Smooth muscle cell (in vitro differentiated cells): ENCODE data around the gene DDX27. TPM values are rescaled to one million over a fixed set of nuclear protein-coding genes. Genes with fewer than 3 reads are reported as not detected.

Experiments used
- DNase-seq: peaks from one replicate; lab custom pipeline; 2025; ENCODE audit not compliant: unreplicated experiment; lab: John Stamatoyannopoulos, UW
- H2AFZ ChIP-seq: fragments of 200-600 bp; sonication (generic); 2 replicates; pipeline ENCODE4 v1.6.0; 2016; ENCODE audit warnings: antibody characterized with exemption, low read depth, mild to moderate bottlenecking
- H3F3A ChIP-seq: fragments of 200-600 bp; sonication (generic); 2 replicates; pipeline ENCODE4 v1.6.0; 2017; ENCODE audit warnings: antibody characterized with exemption, low read depth
- H3K27ac ChIP-seq: fragments of 200-600 bp; sonication (generic); 2 replicates; pipeline ENCODE4 v1.5.1; 2016; ENCODE audit warnings: low read depth, mild to moderate bottlenecking
- H3K27me3 ChIP-seq: fragments of 200-600 bp; sonication (generic); 2 replicates; pipeline ENCODE4 v1.6.1; 2016; ENCODE audit warnings: low read depth, mild to moderate bottlenecking
- H3K36me3 ChIP-seq: fragments of 200-600 bp; sonication (generic); 2 replicates; pipeline ENCODE4 v1.5.1; 2016; ENCODE audit warnings: low read depth
- H3K4me1 ChIP-seq: fragments of 200-600 bp; sonication (generic); 2 replicates; pipeline ENCODE4 v1.5.1; 2016; ENCODE audit warnings: low read depth
- H3K4me2 ChIP-seq: fragments of 200-600 bp; sonication (generic); 2 replicates; pipeline ENCODE4 v1.6.0; 2016; ENCODE audit warnings: mild to moderate bottlenecking
- H3K4me3 ChIP-seq: fragments of 200-600 bp; sonication (generic); 2 replicates; pipeline ENCODE4 v1.5.1; 2016; ENCODE audit warnings: mild to moderate bottlenecking
- H3K79me2 ChIP-seq: fragments of 200-600 bp; sonication (generic); 2 replicates; pipeline ENCODE4 v1.6.0; 2016; ENCODE audit warnings: low read depth, mild to moderate bottlenecking
- H3K9ac ChIP-seq: fragments of 200-600 bp; sonication (generic); 2 replicates; pipeline ENCODE4 v1.6.0; 2016; ENCODE audit warnings: low read depth
- H3K9me3 ChIP-seq: fragments of 200-600 bp; sonication (generic); replicated peaks from 2 replicates; pipeline ENCODE4 v1.5.1; 2016; ENCODE audit warnings: low read depth
- H4K20me1 ChIP-seq: fragments of 200-600 bp; sonication (generic); 2 replicates; pipeline ENCODE4 v1.6.0; 2016; ENCODE audit warnings: low read depth
- whole genome bisulfite sequencing: methylation state at CpG from one replicate; pipeline ENCODE4 v1.1.7; 2016; ENCODE audit warnings: low lambda C conversion rate; 5-methylcytosine and 5-hydroxymethylcytosine counted together
- polyA plus RNA-seq: library from polyadenylated mRNA; unstranded; fragments of >200 nt; fragmentation: Nextera tagmentation; extraction: Ambion mirVana; gene quantifications from 2 replicates; pipeline ENCODE4 v1.2.1, GENCODE V29; 2016
- total RNA-seq: library from RNA; depleted of rRNA; stranded (reverse); fragments of >200 nt; gene quantifications from 2 replicates; pipeline ENCODE4 v1.2.3, GENCODE V29; 2014
- TF ChIP-seq, protein P1 (sequence below): fragments of 200-600 bp; sonication (generic); IDR thresholded peaks from 2 replicates; pipeline ENCODE4 v1.5.1; 2017; ENCODE audit warnings: borderline replicate concordance, mild to moderate bottlenecking, antibody characterized with exemption; ENCODE audit not compliant: insufficient read depth, poor library complexity, severe bottlenecking

Gene DDX27
- total and polyA plus RNA-seq, 2 experiments from 2014 or later, result 19.6 to 28.3 TPM

DNA sequence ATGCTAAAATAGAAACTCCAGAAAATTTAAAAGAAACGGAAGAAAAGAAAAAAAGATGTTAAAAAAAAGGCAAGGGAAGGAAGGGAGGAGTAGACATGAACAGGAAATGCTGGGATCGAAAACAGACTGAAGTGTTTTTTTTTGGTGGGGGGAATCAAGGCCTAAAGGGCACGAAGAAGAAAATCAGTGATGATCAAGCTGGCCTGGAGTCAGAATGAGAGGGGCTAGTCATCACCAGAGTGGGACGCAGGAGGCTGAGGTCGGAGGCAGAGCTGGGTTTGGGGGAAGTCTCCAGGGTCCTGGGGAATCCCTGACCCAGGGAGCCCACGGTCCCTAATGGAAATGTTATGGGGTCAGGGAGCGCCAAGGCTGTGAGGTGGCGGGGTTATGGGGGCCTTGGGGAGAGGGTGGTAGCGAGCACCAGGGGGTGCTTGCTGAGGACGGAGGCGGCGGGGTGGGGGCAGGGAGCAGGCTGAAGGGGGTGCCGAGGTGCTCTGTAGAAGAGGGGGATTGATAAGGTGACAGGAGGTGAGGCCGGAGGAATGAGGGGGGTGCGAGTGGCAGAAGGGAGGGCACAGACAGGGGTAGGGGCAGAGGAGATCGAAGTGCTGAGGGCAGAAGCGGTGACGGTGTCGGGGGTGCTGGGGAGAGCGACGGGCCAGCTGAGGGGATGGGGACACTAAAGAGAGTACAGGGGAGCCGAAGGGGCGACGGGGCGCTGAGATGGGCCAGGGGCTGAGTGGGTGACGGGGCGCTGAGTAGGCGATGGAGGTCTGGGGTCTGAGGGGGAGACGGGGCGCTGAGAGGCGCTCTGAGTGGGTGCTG, 58.0 kb downstream of the DDX27 start:
- Histone ChIP-seq H3K27me3 (no peaks in the 10 kb centered on the region), H3K27ac (peak overlapping the region; percentile 97), H3K9me3 (no peaks in the 10 kb centered on the region), H4K20me1 (peaks cover 58% of the 10 kb centered on the region), H3K79me2 (peaks cover 76% of the 10 kb centered on the region), H3K4me3 (peak overlapping the region; percentile 72), H3F3A (peaks cover 11% of the 10 kb centered on the region), H3K4me1 (peaks cover 26% of the 10 kb centered on the region), H2AFZ (no peak overlapping the region), H3K4me2 (peak overlapping the region; percentile 87), H3K9ac (peak overlapping the region; percentile 82), H3K36me3 (peaks cover 5% of the 10 kb centered on the region)
- 3% methylated on average over 10 of the region's 31 CpGs for WGBS
- TF ChIP-seq, protein P1, sequence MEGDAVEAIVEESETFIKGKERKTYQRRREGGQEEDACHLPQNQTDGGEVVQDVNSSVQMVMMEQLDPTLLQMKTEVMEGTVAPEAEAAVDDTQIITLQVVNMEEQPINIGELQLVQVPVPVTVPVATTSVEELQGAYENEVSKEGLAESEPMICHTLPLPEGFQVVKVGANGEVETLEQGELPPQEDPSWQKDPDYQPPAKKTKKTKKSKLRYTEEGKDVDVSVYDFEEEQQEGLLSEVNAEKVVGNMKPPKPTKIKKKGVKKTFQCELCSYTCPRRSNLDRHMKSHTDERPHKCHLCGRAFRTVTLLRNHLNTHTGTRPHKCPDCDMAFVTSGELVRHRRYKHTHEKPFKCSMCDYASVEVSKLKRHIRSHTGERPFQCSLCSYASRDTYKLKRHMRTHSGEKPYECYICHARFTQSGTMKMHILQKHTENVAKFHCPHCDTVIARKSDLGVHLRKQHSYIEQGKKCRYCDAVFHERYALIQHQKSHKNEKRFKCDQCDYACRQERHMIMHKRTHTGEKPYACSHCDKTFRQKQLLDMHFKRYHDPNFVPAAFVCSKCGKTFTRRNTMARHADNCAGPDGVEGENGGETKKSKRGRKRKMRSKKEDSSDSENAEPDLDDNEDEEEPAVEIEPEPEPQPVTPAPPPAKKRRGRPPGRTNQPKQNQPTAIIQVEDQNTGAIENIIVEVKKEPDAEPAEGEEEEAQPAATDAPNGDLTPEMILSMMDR, result no peak
- no peak for DNase-seq

GRCh38 chr20:49277786-49278035, 58.5 kb downstream of the DDX27 start:
- no peak for DNase-seq
- TF ChIP-seq, protein P1, result no peak
- Histone ChIP-seq H3K79me2 (peaks cover 76% of the 10 kb centered on the region), H3F3A (peaks cover 16% of the 10 kb centered on the region), H3K9me3 (no peaks in the 10 kb centered on the region), H4K20me1 (peaks cover 63% of the 10 kb centered on the region), H3K27me3 (no peaks in the 10 kb centered on the region), H3K4me3 (peak overlapping the region; percentile 72), H3K4me2 (peak overlapping the region; percentile 87), H3K4me1 (peaks cover 32% of the 10 kb centered on the region), H3K27ac (peak overlapping the region; percentile 97), H2AFZ (no peak overlapping the region), H3K36me3 (peaks cover 3% of the 10 kb centered on the region), H3K9ac (peak overlapping the region; percentile 82)
- 0% methylated on average over 2 of the region's 22 CpGs for WGBS

DNA sequence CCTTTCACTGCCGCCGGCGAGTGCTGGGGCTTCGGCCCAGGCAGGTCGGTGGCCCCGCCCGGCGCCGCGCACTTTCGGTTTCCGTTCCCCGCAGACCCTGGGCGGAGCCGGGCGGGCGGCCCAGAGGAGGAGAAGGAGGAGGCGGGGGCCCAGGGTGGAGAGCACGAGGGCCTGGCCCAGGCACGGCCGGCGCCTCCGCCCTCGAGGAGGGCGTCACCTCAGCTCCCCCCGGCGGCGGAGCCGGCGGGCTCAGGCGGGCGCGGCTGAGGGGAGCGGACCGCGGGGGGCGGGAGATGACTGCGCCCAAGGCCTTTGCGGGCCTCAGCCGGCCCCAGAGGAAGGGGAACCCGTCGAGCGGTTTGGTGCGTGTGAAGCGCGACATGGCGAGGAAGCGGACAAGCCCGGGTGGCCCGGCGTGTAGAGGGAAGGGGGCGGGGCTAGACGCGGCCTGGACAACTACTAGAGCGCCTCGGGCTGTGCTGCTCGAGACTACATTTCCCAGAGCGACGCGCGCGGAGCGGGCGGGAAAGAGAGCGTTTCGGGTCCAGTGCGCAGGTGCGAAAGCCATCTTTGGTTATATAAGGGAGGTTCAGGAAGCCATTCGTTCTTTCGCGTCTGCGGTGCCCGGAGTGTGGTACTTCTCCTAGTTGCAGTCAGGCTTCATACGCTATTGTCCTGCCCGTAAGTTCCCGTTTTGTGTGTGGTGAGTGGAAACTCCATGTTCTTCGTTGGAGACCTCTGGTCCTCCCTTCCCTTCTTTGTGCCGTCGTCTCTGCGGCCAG, 59.0 kb downstream of the DDX27 start, which contains the start of gene ZNFX1:
Gene ZNFX1 (minus strand): TSS at position 22 of the 782 bp plus-strand sequence. CDS start 2,218 bp downstream, outside the sequence.
- peak within 1 kb of the TSS; percentile 65 for H2AFZ ChIP-seq
- peaks cover 68% of the 10 kb centered on the region for H4K20me1 ChIP-seq
- peak within 1 kb of the TSS; percentile 72 for H3K4me3 ChIP-seq
- peak within 1 kb of the TSS; percentile 82 for H3K9ac ChIP-seq
- under 1% methylated on average over 43 of the region's 80 CpGs for WGBS
- H3K36me3 ChIP-seq, result peaks cover under 1% of the 10 kb centered on the region
- H3K27me3 ChIP-seq, result no peaks in the 10 kb centered on the region
- peak; percentile 99 for DNase-seq
- H3K27ac ChIP-seq, result peak within 1 kb of the TSS; percentile 97
- peak within 1 kb of the TSS; percentile 87 for H3K4me2 ChIP-seq
- peaks cover 35% of the 10 kb centered on the region for H3K4me1 ChIP-seq
- H3K79me2 ChIP-seq, result peaks cover 76% of the 10 kb centered on the region
- peaks cover 21% of the 10 kb centered on the region for H3F3A ChIP-seq
- no peaks in the 10 kb centered on the region for H3K9me3 ChIP-seq
- TF ChIP-seq, protein P1, result no peak
